ENCODE data around the gene TBC1D10A. TPM values are rescaled to one million over a fixed set of nuclear protein-coding genes. Genes with fewer than 3 reads are reported as not detected.

Gene TBC1D10A
- total RNA-seq, 2 experiments from 2014 or later = 38.9 to 41.8 TPM

GRCh38 chr22:30294830-30295229 is 31.9 kb downstream of the TBC1D10A start:
- DNase-seq = no peak

GRCh38 chr22:30294066-30294465 is 32.7 kb downstream of the TBC1D10A start:
- TF ChIP-seq CTCF (IDR thresholded peaks at IDR 0.05) = no peak
- Histone ChIP-seq H3K27me3 (ENCODE audit: control insufficient read depth in 1 of 2, insufficient read depth in 2 of 2, low read length in 2 of 2) (no peaks in the 10 kb centered on the region), H3K4me3 (ENCODE audit: low read length) (no peak overlapping the region), H3K4me1 (ENCODE audit: insufficient read depth, low read length) (peaks cover 70% of the 10 kb centered on the region), H3K27ac (ENCODE audit: low read depth in 1 of 2, low read length in 2 of 2) (no peak overlapping the region), H3K36me3 (ENCODE audit: insufficient read depth, low read length) (peaks cover 77% of the 10 kb centered on the region), H3K9me3 (ENCODE audit: control insufficient read depth in 1 of 2, insufficient read depth in 1 of 2, low read length in 2 of 2) (no peaks in the 10 kb centered on the region)
- H3K27me3 Mint-ChIP-seq = no peaks in the 10 kb centered on the region
- intact Hi-C loops (cut with DNase I, micrococcal nuclease) = no loop called here
- DNase-seq (no peak), ATAC-seq (ENCODE audit: poor library complexity) (no peak)
- no peak overlapping the region for H3K4me3 Mint-ChIP-seq
- POLR2A ChIA-PET = interaction anchor here (1.0 to 9.8 kb wide), 3 partner anchors 11 to 33 kb away, joined by 3 to 268 read pairs (median 4); partner anchors contain the start of gene TBC1D10A
- H3K36me3 Mint-ChIP-seq (ENCODE audit: low read depth) = peaks cover 92% of the 10 kb centered on the region
- CTCF ChIA-PET = no interaction called here
- H3K4me1 Mint-ChIP-seq (ENCODE audit: low read depth) = peaks cover 76% of the 10 kb centered on the region
- H3K9me3 Mint-ChIP-seq = no peaks in the 10 kb centered on the region
- peak overlapping the region; percentile 83 for H3K27ac Mint-ChIP-seq

More at GRCh38 chr22:30294830-30295229, 31.9 kb downstream of the TBC1D10A start:
- no peaks in the 10 kb centered on the region for H3K9me3 Mint-ChIP-seq
- Histone ChIP-seq H3K4me3 (ENCODE audit: low read length) (no peak overlapping the region), H3K36me3 (ENCODE audit: insufficient read depth, low read length) (peaks cover 84% of the 10 kb centered on the region), H3K27me3 (ENCODE audit: control insufficient read depth in 1 of 2, insufficient read depth in 2 of 2, low read length in 2 of 2) (no peaks in the 10 kb centered on the region), H3K9me3 (ENCODE audit: control insufficient read depth in 1 of 2, insufficient read depth in 1 of 2, low read length in 2 of 2) (no peaks in the 10 kb centered on the region), H3K27ac (ENCODE audit: low read depth in 1 of 2, low read length in 2 of 2) (peak overlapping the region; percentile 63 to 66), H3K4me1 (ENCODE audit: insufficient read depth, low read length) (peaks cover 76% of the 10 kb centered on the region)
- H3K27ac Mint-ChIP-seq = peak overlapping the region; percentile 83
- H3K4me1 Mint-ChIP-seq (ENCODE audit: low read depth) = peaks cover 74% of the 10 kb centered on the region
- intact Hi-C loops (cut with DNase I, micrococcal nuclease) = no loop called here
- H3K4me3 Mint-ChIP-seq = no peak overlapping the region
- TF ChIP-seq CTCF (IDR thresholded peaks at IDR 0.05) = no peak
- CTCF ChIA-PET = no interaction called here
- POLR2A ChIA-PET = interaction anchor here (0.9 to 9.8 kb wide), 3 partner anchors 10 to 61 kb away, joined by 3 to 268 read pairs (median 8); partner anchors contain the start of gene TBC1D10A
- ATAC-seq (ENCODE audit: poor library complexity) = no peak
- H3K36me3 Mint-ChIP-seq (ENCODE audit: low read depth) = peaks cover 97% of the 10 kb centered on the region
- no peaks in the 10 kb centered on the region for H3K27me3 Mint-ChIP-seq

- H3K27ac ChIP-seq (ENCODE audit: low read depth in 1 of 2, low read length in 2 of 2) = no peak overlapping the region
- H3K4me3 ChIP-seq (ENCODE audit: low read length) = no peak overlapping the region
- ChIA-PET CTCF (interaction anchor here (6.8 kb wide), 1 partner anchor 11 kb away, joined by 59 read pairs; no protein-coding TSS in a partner anchor), POLR2A (interaction anchor here (1.3 to 9.8 kb wide), 5 partner anchors 12 to 131 kb away, joined by 3 to 268 read pairs (median 88); partner anchors contain the start of genes CCDC157, SF3A1 and TBC1D10A)
- Mint-ChIP-seq H3K27ac (peak overlapping the region; percentile 66), H3K36me3 (ENCODE audit: low read depth) (peaks cover 86% of the 10 kb centered on the region), H3K4me1 (ENCODE audit: low read depth) (peaks cover 70% of the 10 kb centered on the region), H3K9me3 (no peaks in the 10 kb centered on the region), H3K27me3 (no peaks in the 10 kb centered on the region), H3K4me3 (no peak overlapping the region)
- H3K27me3 ChIP-seq (ENCODE audit: control insufficient read depth in 1 of 2, insufficient read depth in 2 of 2, low read length in 2 of 2) = no peaks in the 10 kb centered on the region
- intact Hi-C loops (cut with DNase I, micrococcal nuclease) = no loop called here
- TF ChIP-seq CTCF (IDR thresholded peaks at IDR 0.05) = no peak
- no peak for ATAC-seq (ENCODE audit: poor library complexity)
- no peak for DNase-seq
- H3K9me3 ChIP-seq (ENCODE audit: control insufficient read depth in 1 of 2, insufficient read depth in 1 of 2, low read length in 2 of 2) = no peaks in the 10 kb centered on the region
- peaks cover 70% of the 10 kb centered on the region for H3K4me1 ChIP-seq (ENCODE audit: insufficient read depth, low read length)
- H3K36me3 ChIP-seq (ENCODE audit: insufficient read depth, low read length) = peaks cover 67% of the 10 kb centered on the region
Observed at GRCh38 chr22:30293026-30293425, 33.7 kb downstream of the TBC1D10A start.

Measured in CD4-positive, alpha-beta T cell (primary cell).